ENCODE results near the gene C16orf87. TPM values are rescaled to one million over a fixed set of nuclear protein-coding genes. Genes with fewer than 3 reads are reported as not detected.

C16orf87 gene
- total RNA-seq, 1 experiment from 2014 or later, result 7.8 TPM

DNA sequence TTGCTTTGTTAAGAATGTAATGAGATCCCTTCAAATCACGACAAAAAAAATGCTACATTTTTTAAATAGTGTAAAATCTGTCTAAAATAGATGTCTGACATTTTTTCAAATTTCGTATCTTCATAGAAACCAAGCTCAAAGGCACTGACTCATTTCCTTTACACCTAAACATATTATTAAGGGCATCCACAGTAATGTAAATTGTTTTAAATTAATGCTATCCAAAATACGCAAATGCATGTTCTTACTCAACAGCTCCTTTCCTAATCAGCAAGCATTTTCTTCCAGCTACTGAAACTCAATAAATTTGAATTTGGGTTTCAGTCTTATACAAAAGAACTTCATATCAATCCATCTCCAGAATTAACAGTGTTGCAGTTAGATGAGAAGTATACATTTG is 4.3 kb downstream of the C16orf87 start:
- no peaks in the 10 kb centered on the region for H3K9me3 ChIP-seq (ENCODE audit: insufficient read depth, low read depth)
- no peak overlapping the region for H3K27ac ChIP-seq
- no peaks in the 10 kb centered on the region for H3K36me3 ChIP-seq (ENCODE audit: low read depth)
- ChIA-PET CTCF (no interaction called here), POLR2A (ENCODE audit: unreplicated experiment) (no interaction called here)
- peaks cover 47% of the 10 kb centered on the region for H3K79me2 ChIP-seq (ENCODE audit: low read depth)
- DNase-seq, result no peak
- BruUV-seq (replicated peaks), result no TSS peak
- H2AFZ ChIP-seq, result no peak overlapping the region
- H3K9me2 ChIP-seq (ENCODE audit: insufficient read depth), result no peaks in the 10 kb centered on the region
- no peak overlapping the region for H3K4me2 ChIP-seq
- H3K4me3 ChIP-seq, result no peak overlapping the region
- TF ChIP-seq, protein P1, sequence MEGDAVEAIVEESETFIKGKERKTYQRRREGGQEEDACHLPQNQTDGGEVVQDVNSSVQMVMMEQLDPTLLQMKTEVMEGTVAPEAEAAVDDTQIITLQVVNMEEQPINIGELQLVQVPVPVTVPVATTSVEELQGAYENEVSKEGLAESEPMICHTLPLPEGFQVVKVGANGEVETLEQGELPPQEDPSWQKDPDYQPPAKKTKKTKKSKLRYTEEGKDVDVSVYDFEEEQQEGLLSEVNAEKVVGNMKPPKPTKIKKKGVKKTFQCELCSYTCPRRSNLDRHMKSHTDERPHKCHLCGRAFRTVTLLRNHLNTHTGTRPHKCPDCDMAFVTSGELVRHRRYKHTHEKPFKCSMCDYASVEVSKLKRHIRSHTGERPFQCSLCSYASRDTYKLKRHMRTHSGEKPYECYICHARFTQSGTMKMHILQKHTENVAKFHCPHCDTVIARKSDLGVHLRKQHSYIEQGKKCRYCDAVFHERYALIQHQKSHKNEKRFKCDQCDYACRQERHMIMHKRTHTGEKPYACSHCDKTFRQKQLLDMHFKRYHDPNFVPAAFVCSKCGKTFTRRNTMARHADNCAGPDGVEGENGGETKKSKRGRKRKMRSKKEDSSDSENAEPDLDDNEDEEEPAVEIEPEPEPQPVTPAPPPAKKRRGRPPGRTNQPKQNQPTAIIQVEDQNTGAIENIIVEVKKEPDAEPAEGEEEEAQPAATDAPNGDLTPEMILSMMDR (conservative IDR thresholded peaks at IDR 0.05), result no peak
- TF ChIP-seq EZH2 (IDR thresholded peaks at IDR 0.05; ENCODE audit: low read depth), result no peak
- no peaks in the 10 kb centered on the region for H4K20me1 ChIP-seq (ENCODE audit: insufficient read depth)
- peaks cover 17% of the 10 kb centered on the region; the same call in 1 of the 2 replicates for H3K4me1 ChIP-seq (replicated peaks; ENCODE audit: insufficient read depth)
- no peaks in the 10 kb centered on the region for H3K27me3 ChIP-seq (ENCODE audit: insufficient read depth, low read depth)
- intact Hi-C loops (cut with micrococcal nuclease; ENCODE audit: unreplicated experiment), result no loop called here
- 0 out of 2 replicates have a peak, but pooled peaks cover 3% of the 10 kb centered on the region for H3F3A ChIP-seq (ENCODE audit: insufficient read depth, low read depth)

- CTCF ChIA-PET, result no interaction called here
- POLR2A ChIA-PET (ENCODE audit: unreplicated experiment), result no interaction called here
These were observed 8.7 kb downstream of the C16orf87 start for GRCh38 chr16:46822270-46822669.

DNA sequence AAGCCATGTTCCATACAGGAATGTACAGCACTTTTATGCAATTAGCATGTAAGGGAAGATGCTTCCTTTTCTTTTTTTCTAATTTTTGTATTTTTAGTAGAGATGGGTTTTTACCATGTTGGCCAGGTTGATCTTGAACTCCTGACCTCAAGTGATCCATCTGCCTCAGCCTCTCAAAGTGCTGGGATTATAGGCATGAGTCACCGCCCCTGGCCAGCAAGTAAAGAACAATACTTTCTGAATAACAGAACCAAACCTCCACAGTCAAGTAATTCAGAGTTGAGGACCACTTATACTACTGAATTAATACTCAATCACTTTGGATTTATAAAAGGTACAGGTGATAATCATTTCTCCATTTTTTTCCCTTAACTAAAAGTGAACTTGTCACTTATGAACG is 13.0 kb downstream of the C16orf87 start:
- Histone ChIP-seq H2AFZ (no peak overlapping the region), H3K27ac (no peak overlapping the region), H3K36me3 (ENCODE audit: low read depth) (0 out of 2 replicates have a peak, but pooled peaks cover 10% of the 10 kb centered on the region), H4K20me1 (ENCODE audit: insufficient read depth) (peaks cover 2% of the 10 kb centered on the region; the same call in 1 of the 2 replicates), H3K4me3 (no peak overlapping the region), H3F3A (ENCODE audit: insufficient read depth, low read depth) (no peaks in the 10 kb centered on the region; the same call in 1 of the 2 replicates), H3K27me3 (ENCODE audit: insufficient read depth, low read depth) (no peaks in the 10 kb centered on the region), H3K4me2 (no peak overlapping the region), H3K9me2 (ENCODE audit: insufficient read depth) (no peaks in the 10 kb centered on the region), H3K4me1 (replicated peaks; ENCODE audit: insufficient read depth) (no peaks in the 10 kb centered on the region), H3K9me3 (ENCODE audit: insufficient read depth, low read depth) (peaks cover 11% of the 10 kb centered on the region), H3K79me2 (ENCODE audit: low read depth) (peaks cover 21% of the 10 kb centered on the region)
- no peak for TF ChIP-seq EZH2 (IDR thresholded peaks at IDR 0.05; ENCODE audit: low read depth)
- TF ChIP-seq, protein P1 (conservative IDR thresholded peaks at IDR 0.05), result no peak
- ChIA-PET CTCF (no interaction called here), POLR2A (ENCODE audit: unreplicated experiment) (no interaction called here)
- intact Hi-C loops (cut with micrococcal nuclease; ENCODE audit: unreplicated experiment), result no loop called here
- no TSS peak for BruUV-seq (replicated peaks)
- no peak for DNase-seq

More at GRCh38 chr16:46822270-46822669, 8.7 kb downstream of the C16orf87 start:
- intact Hi-C loops (cut with micrococcal nuclease; ENCODE audit: unreplicated experiment), result no loop called here
- Histone ChIP-seq H3K36me3 (ENCODE audit: low read depth) (no peaks in the 10 kb centered on the region), H3K4me2 (no peak overlapping the region), H3K79me2 (ENCODE audit: low read depth) (peaks cover 18% of the 10 kb centered on the region), H3K4me1 (replicated peaks; ENCODE audit: insufficient read depth) (no peaks in the 10 kb centered on the region), H3F3A (ENCODE audit: insufficient read depth, low read depth) (peaks cover 3% of the 10 kb centered on the region; the same call in 1 of the 2 replicates), H2AFZ (no peak overlapping the region), H3K27me3 (ENCODE audit: insufficient read depth, low read depth) (no peaks in the 10 kb centered on the region), H3K4me3 (no peak overlapping the region), H4K20me1 (ENCODE audit: insufficient read depth) (0 out of 2 replicates have a peak, but pooled peaks cover 2% of the 10 kb centered on the region), H3K27ac (no peak overlapping the region), H3K9me2 (ENCODE audit: insufficient read depth) (no peaks in the 10 kb centered on the region), H3K9me3 (ENCODE audit: insufficient read depth, low read depth) (no peaks in the 10 kb centered on the region)
- DNase-seq, result no peak
- no TSS peak for BruUV-seq (replicated peaks)
- no peak for TF ChIP-seq EZH2 (IDR thresholded peaks at IDR 0.05; ENCODE audit: low read depth)
- TF ChIP-seq, protein P1 (conservative IDR thresholded peaks at IDR 0.05), result no peak

Measured in PC-9 (cell line).